ENCODE measurements around the gene KRT73.

The KRT73 gene

GRCh38 chr12:52608826-52609630 is 9.3 kb downstream of the KRT73 start:
- no peaks in the 10 kb centered on the region for H3K27me3 ChIP-seq (ENCODE audit: insufficient read depth, low read length, poor library complexity, severe bottlenecking)
- H3K4me3 ChIP-seq (ENCODE audit: low read length, poor library complexity, severe bottlenecking), result no peak overlapping the region
- H4K20me1 ChIP-seq (ENCODE audit: insufficient read depth, low read length, poor library complexity, severe bottlenecking), result no peaks in the 10 kb centered on the region
- H3K9me3 ChIP-seq (ENCODE audit: insufficient read depth, low read depth, low read length), result no peaks in the 10 kb centered on the region
- H3K4me1 ChIP-seq (ENCODE audit: insufficient read depth, low read length, poor library complexity, severe bottlenecking), result peaks cover 29% of the 10 kb centered on the region
- no peaks in the 10 kb centered on the region for H3K9me2 ChIP-seq (replicated peaks; ENCODE audit: low read depth, low read length)
- H3K9ac ChIP-seq (ENCODE audit: low read depth, low read length, poor library complexity, severe bottlenecking), result no peak overlapping the region
- H3K79me2 ChIP-seq (ENCODE audit: insufficient read depth, low read length), result no peaks in the 10 kb centered on the region
- no peaks in the 10 kb centered on the region for H3F3A ChIP-seq (ENCODE audit: low read depth)
- TF ChIP-seq EZH2phosphoT487 (IDR thresholded peaks at IDR 0.05; ENCODE audit: borderline replicate concordance) (no peak), CTCF (conservative IDR thresholded peaks at IDR 0.05; ENCODE audit: low read length) (no peak)
- H2AFZ ChIP-seq (ENCODE audit: low read length), result no peak overlapping the region
- H3K36me3 ChIP-seq (ENCODE audit: insufficient read depth, low read length), result no peaks in the 10 kb centered on the region
- H3K4me2 ChIP-seq (ENCODE audit: low read depth, low read length, poor library complexity, severe bottlenecking), result no peak overlapping the region

- H3K4me1 ChIP-seq (ENCODE audit: insufficient read depth, low read length, poor library complexity, severe bottlenecking), result peaks cover 29% of the 10 kb centered on the region
- no peak overlapping the region for H3K4me3 ChIP-seq (ENCODE audit: low read length, poor library complexity, severe bottlenecking)
- no peaks in the 10 kb centered on the region for H3K27me3 ChIP-seq (ENCODE audit: insufficient read depth, low read length, poor library complexity, severe bottlenecking)
- H3K9ac ChIP-seq (ENCODE audit: low read depth, low read length, poor library complexity, severe bottlenecking), result no peak overlapping the region
- H3K79me2 ChIP-seq (ENCODE audit: insufficient read depth, low read length), result no peaks in the 10 kb centered on the region
- no peaks in the 10 kb centered on the region for H3K9me3 ChIP-seq (ENCODE audit: insufficient read depth, low read depth, low read length)
- no peaks in the 10 kb centered on the region for H3K36me3 ChIP-seq (ENCODE audit: insufficient read depth, low read length)
- no peaks in the 10 kb centered on the region for H3F3A ChIP-seq (ENCODE audit: low read depth)
- TF ChIP-seq CTCF (conservative IDR thresholded peaks at IDR 0.05; ENCODE audit: low read length) (no peak), EZH2phosphoT487 (IDR thresholded peaks at IDR 0.05; ENCODE audit: borderline replicate concordance) (no peak)
- no peak overlapping the region for H2AFZ ChIP-seq (ENCODE audit: low read length)
- no peaks in the 10 kb centered on the region for H4K20me1 ChIP-seq (ENCODE audit: insufficient read depth, low read length, poor library complexity, severe bottlenecking)
- no peaks in the 10 kb centered on the region for H3K9me2 ChIP-seq (replicated peaks; ENCODE audit: low read depth, low read length)
- no peak overlapping the region for H3K4me2 ChIP-seq (ENCODE audit: low read depth, low read length, poor library complexity, severe bottlenecking)
These were observed 10.2 kb downstream of the KRT73 start for GRCh38 chr12:52608161-52608560.

DNA sequence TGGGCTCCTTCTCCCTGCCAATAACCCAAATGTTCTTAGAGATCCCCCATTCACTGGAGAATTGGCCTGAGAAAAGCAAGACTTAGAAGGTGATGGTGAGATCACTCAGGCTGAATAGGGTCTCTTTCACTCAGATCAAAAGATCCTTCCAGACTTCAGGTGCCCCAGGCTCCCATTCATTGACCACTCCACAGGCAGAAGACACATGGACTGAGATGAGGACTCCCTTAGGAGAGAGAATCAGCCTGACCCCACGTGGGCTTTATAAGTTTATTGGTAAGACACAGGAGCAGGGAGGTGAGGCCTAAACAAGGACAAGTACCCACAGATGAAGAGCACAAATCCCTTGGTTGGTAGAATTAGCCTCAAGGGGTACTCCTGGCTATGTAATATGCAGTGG is 11.0 kb downstream of the KRT73 start:
- H2AFZ ChIP-seq (ENCODE audit: low read length), result no peak overlapping the region
- no peaks in the 10 kb centered on the region for H3K27me3 ChIP-seq (ENCODE audit: insufficient read depth, low read length, poor library complexity, severe bottlenecking)
- no peaks in the 10 kb centered on the region for H3K9me3 ChIP-seq (ENCODE audit: insufficient read depth, low read depth, low read length)
- H3K4me3 ChIP-seq (ENCODE audit: low read length, poor library complexity, severe bottlenecking), result no peak overlapping the region
- no peaks in the 10 kb centered on the region for H3K36me3 ChIP-seq (ENCODE audit: insufficient read depth, low read length)
- TF ChIP-seq CTCF (conservative IDR thresholded peaks at IDR 0.05; ENCODE audit: low read length), result no peak
- TF ChIP-seq EZH2phosphoT487 (IDR thresholded peaks at IDR 0.05; ENCODE audit: borderline replicate concordance), result no peak
- no peaks in the 10 kb centered on the region for H3K9me2 ChIP-seq (replicated peaks; ENCODE audit: low read depth, low read length)
- no peaks in the 10 kb centered on the region for H3F3A ChIP-seq (ENCODE audit: low read depth)
- H4K20me1 ChIP-seq (ENCODE audit: insufficient read depth, low read length, poor library complexity, severe bottlenecking), result no peaks in the 10 kb centered on the region
- no peak overlapping the region for H3K4me2 ChIP-seq (ENCODE audit: low read depth, low read length, poor library complexity, severe bottlenecking)
- H3K79me2 ChIP-seq (ENCODE audit: insufficient read depth, low read length), result no peaks in the 10 kb centered on the region
- peaks cover 29% of the 10 kb centered on the region for H3K4me1 ChIP-seq (ENCODE audit: insufficient read depth, low read length, poor library complexity, severe bottlenecking)
- no peak overlapping the region for H3K9ac ChIP-seq (ENCODE audit: low read depth, low read length, poor library complexity, severe bottlenecking)

Data from Loucy (cell line).